MCF 10A (cell line): Measurements from ENCODE around the gene KLHDC4. TPM values are rescaled to one million over a fixed set of nuclear protein-coding genes. Genes with fewer than 3 reads are reported as not detected.

Experiments
- BruUV-seq: library from RNA; stranded (reverse); fragments of 400-500 nt; replicated peaks from 2 replicates; lab custom pipeline; 2021; lab: Mats Ljungman, UMichigan
- CTCF ChIA-PET: fragments of 300-600 bp; sonication (Branson Sonifier 250); formaldehyde crosslinking; extraction: SDS; loops from one replicate; lab custom pipeline; 2021; ENCODE audit warnings: antibody characterized with exemption, inconsistent platforms; lab: Yijun Ruan, JAX
- POLR2A ChIA-PET: fragments of 300-600, 350-650 bp; sonication (Branson Sonifier 250); formaldehyde crosslinking; extraction: SDS; loops from one replicate; lab custom pipeline; 2020; ENCODE audit warnings: antibody characterized with exemption, inconsistent platforms; lab: Yijun Ruan, JAX
- DNase-seq: peaks from one replicate; pipeline ENCODE4 v3.0.0-alpha.2; 2018; ENCODE audit not compliant: unreplicated experiment
- H3K27ac Mint-ChIP-seq: one replicate; pipeline ENCODE4 v1.8.0; 2022; ENCODE audit warnings: mild to moderate bottlenecking, low read depth, mixed read lengths; ENCODE audit not compliant: unreplicated experiment
- H3K27me3 Mint-ChIP-seq: one replicate; pipeline ENCODE4 v1.8.0; 2022; ENCODE audit warnings: mixed read lengths; ENCODE audit not compliant: insufficient read depth, unreplicated experiment
- H3K36me3 Mint-ChIP-seq: one replicate; pipeline ENCODE4 v1.8.0; 2022; ENCODE audit warnings: mild to moderate bottlenecking, moderate library complexity, mixed read lengths; ENCODE audit not compliant: insufficient read depth, unreplicated experiment
- H3K4me1 Mint-ChIP-seq: one replicate; pipeline ENCODE4 v1.8.0; 2022; ENCODE audit warnings: mixed read lengths; ENCODE audit not compliant: insufficient read depth, unreplicated experiment
- H3K4me3 Mint-ChIP-seq: one replicate; pipeline ENCODE4 v1.8.0; 2022; ENCODE audit warnings: mild to moderate bottlenecking, moderate library complexity, mixed read lengths; ENCODE audit not compliant: unreplicated experiment
- H3K9me3 Mint-ChIP-seq: one replicate; pipeline ENCODE4 v1.8.0; 2022; ENCODE audit warnings: mixed read lengths; ENCODE audit not compliant: unreplicated experiment
- CTCF ChIP-seq: fragments of 200-600 bp; IDR thresholded peaks from one replicate; pipeline ENCODE4 v1.8.0; 2022; ENCODE audit warnings: antibody characterized with exemption, mild to moderate bottlenecking; ENCODE audit not compliant: unreplicated experiment
- intact Hi-C: fragments of 100-400 bp; cut with micrococcal nuclease; formaldehyde crosslinking; loops from 2 replicates; pipeline ENCODE4 v1.14.1; 2022
- total RNA-seq: library from RNA; stranded (reverse); gene quantifications from 2 replicates; pipeline ENCODE4 v1.2.3, GENCODE V29; 2022

Gene KLHDC4
- total RNA-seq, 1 experiment from 2014 or later, result 106 TPM

GRCh38 chr16:87800497-87800896, 34.7 kb upstream of the KLHDC4 start:
- Mint-ChIP-seq H3K9me3 (no peaks in the 10 kb centered on the region), H3K4me1 (peaks cover 9% of the 10 kb centered on the region), H3K4me3 (no peak overlapping the region), H3K27me3 (no peaks in the 10 kb centered on the region), H3K27ac (no peak overlapping the region), H3K36me3 (peaks cover 5% of the 10 kb centered on the region)
- POLR2A ChIA-PET, result interaction anchor here (0.7 kb wide), 1 partner anchor 27 kb away, joined by 5 read pairs; no protein-coding TSS in a partner anchor
- intact Hi-C loops, result no loop called here
- CTCF ChIA-PET, result no interaction called here
- no peak for DNase-seq
- no TSS peak for BruUV-seq
- no peak for TF ChIP-seq CTCF

DNA sequence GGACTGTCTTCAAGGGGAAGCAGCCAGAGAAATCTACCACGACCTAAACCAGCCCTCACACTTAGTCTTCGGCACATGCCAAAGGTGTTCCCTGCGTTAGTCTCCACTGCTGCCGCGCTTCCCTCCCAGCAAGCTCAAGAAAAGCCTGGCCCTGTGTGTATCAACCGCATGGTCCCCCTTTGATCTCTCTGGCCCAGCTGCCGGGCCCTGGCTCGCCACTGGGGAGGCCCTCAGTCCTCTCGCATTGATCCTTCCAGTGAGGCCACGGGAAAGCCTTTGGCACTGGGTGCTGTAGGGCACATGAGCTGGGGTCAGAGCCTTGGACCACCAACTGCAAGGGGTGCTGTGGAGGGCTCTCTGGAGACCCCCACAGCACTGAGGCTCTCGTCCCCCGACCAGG, 29.6 kb upstream of the KLHDC4 start:
- H3K36me3 Mint-ChIP-seq, result peaks cover 5% of the 10 kb centered on the region
- ChIA-PET POLR2A (interaction anchor here (2.4 to 10.2 kb wide), 2 partner anchors 12 to 58 kb away, joined by 7 to 349 read pairs; no protein-coding TSS in a partner anchor), CTCF (interaction anchor here (1.0 to 8.1 kb wide), 3 partner anchors 10 to 54 kb away, joined by 5 to 75 read pairs (median 62); no protein-coding TSS in a partner anchor)
- H3K27ac Mint-ChIP-seq, result no peak overlapping the region
- DNase-seq, result no peak
- intact Hi-C loops, result no loop called here
- peaks cover 14% of the 10 kb centered on the region for H3K4me1 Mint-ChIP-seq
- H3K9me3 Mint-ChIP-seq, result no peaks in the 10 kb centered on the region
- H3K27me3 Mint-ChIP-seq, result no peaks in the 10 kb centered on the region
- no TSS peak for BruUV-seq
- no peak for TF ChIP-seq CTCF
- no peak overlapping the region for H3K4me3 Mint-ChIP-seq

DNA sequence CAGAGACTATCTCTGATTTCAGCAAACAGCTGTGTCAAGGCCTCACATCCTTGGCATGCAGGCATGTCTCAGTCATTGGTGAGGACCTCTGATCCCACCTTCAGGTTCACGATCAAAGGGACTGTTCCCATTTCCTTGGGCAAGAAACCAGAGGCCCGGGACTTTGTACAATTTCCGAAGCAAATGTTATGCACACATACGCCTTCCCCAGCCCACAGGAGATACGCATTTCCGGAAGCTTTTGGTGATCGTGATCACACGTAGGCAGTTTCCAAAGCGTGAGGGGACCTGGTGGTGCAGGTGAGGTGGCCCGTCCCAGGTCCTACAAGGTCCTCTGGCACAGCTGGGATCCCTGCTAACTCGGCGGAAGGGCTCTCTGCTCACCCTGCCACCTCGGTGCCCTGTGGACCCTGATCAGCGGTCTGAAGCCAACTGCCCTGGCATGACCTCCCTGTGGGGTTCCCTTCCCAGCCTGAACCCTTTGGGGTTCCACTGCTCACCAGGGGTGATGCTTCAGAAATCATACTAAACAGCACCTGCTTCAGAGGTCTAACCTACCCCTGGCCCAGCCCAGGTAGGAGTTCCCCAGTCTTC, 28.8 kb upstream of the KLHDC4 start:
- no peak overlapping the region for H3K4me3 Mint-ChIP-seq

More for the DNA sequence above, 28.8 kb upstream of the KLHDC4 start:
- Mint-ChIP-seq H3K9me3 (no peaks in the 10 kb centered on the region), H3K4me1 (peaks cover 21% of the 10 kb centered on the region), H3K27me3 (no peaks in the 10 kb centered on the region), H3K36me3 (peaks cover 5% of the 10 kb centered on the region), H3K27ac (no peak overlapping the region)
- BruUV-seq, result no TSS peak
- ChIA-PET POLR2A (interaction anchor here (0.9 to 10.2 kb wide), 6 partner anchors 12 to 402 kb away, joined by 3 to 349 read pairs (median 6); partner anchors contain the start of gene SLC7A5), CTCF (interaction anchor here (1.0 to 8.1 kb wide), 4 partner anchors 11 to 31 kb away, joined by 3 to 75 read pairs (median 34); no protein-coding TSS in a partner anchor)
- intact Hi-C loops, result no loop called here
- TF ChIP-seq CTCF, result no peak
- DNase-seq, result no peak
